Renal cortical epithelial cell (primary cell): ENCODE results near the gene OR51B6. TPM values are rescaled to one million over a fixed set of nuclear protein-coding genes. Genes with fewer than 3 reads are reported as not detected.
"Not testable (repeated sequence)": the region's sequence is repeated elsewhere in the genome, so short reads cannot be mapped to it uniquely, and the experiment has no call there.

Experiments
- DNase-seq: peaks from one replicate; pipeline ENCODE4 v3.0.0-alpha.2; 2011; ENCODE audit warnings: low read depth
- total RNA-seq: library from RNA; depleted of rRNA; stranded (reverse); fragments of >200 nt; gene quantifications from 2 replicates; pipeline ENCODE4 v1.2.3, GENCODE V29; 2014

The OR51B6 gene, protein sequence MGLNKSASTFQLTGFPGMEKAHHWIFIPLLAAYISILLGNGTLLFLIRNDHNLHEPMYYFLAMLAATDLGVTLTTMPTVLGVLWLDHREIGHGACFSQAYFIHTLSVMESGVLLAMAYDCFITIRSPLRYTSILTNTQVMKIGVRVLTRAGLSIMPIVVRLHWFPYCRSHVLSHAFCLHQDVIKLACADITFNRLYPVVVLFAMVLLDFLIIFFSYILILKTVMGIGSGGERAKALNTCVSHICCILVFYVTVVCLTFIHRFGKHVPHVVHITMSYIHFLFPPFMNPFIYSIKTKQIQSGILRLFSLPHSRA
- not detected in 2 replicates for total RNA-seq

DNA sequence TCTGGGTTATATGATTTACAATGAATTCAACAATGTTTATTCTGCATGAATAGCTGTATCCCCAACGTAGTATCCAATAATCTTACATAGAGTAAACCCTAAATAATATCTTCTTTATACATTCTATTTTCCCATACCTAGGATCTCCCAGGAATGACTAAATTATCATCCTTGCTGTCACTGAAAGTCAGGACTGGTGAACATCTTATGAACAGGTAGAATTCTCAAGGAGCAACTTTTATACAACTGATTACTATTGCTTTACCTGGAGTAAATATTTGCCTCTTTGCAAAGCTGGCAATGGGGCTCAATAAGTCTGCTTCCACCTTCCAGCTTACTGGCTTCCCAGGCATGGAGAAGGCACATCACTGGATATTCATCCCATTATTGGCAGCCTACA, at the start of gene OR51B6:
OR51B6 (plus strand) TSS at position 301 of the 400 bp plus-strand sequence; CDS start at position 301, 0 bp downstream.
- DNase-seq, result no peak

DNA sequence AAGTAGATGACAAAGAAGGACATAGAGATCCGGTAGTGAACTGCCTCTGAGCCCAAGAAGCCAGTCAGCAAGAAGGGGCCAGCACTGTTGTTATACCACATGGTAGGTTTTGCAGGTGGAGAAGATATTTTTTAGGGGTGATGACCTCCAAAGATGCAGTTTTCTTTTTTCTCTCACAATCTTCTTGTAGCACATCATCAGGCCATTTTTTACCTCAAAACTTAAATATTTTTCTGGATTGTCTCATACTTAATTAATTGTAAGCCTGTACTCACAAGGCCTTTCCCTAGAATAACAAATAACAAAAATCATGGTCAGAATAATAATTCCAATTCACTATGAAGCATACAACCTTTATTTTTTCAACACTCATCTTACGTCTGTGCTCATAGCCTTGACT, 49.5 kb upstream of the OR51B6 start, which contains the start of gene OR51B4:
OR51B4 (minus strand) TSS at position 101 of the 400 bp plus-strand sequence; CDS start at position 101, 0 bp downstream.
- DNase-seq, result no peak

DNA sequence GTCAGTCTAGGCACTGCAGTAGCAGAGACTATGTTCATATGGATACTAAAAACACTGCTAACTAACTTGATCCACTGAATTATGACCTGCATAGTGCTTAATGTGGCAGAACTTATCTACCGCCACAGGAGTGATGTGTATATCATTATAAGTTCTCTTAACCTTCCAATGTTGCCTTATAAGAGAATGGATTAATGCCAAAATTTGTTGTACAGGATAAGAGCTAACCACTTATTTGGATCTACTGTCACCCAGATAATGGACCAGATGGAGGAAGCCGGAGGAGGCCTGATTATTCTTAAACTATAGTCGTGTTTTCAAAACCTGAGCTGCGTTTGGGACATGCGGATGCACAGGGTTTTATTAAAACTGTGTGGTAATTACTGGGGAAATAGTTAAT, 47.7 kb upstream of the OR51B6 start:
- DNase-seq, result no peak

DNA sequence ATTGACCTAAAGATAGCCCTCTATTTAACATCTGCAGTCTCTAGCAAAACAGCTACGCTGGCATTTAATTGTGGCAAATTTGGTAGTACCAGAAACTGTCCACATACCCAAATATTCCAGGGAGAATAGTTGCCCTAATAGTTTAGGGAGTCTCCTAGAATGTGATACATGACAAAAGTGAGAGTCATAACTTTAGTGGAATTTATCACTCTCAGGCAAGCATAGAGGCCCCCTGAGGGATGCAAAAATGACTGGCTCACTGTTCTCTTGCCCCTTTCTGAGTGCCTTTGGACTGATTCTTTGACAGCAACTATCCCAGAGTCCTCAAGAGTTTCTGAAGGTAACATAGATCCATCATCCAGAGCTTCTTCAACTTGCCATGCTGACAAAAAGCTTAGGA, 47.3 kb upstream of the OR51B6 start:
- no peak for DNase-seq

DNA sequence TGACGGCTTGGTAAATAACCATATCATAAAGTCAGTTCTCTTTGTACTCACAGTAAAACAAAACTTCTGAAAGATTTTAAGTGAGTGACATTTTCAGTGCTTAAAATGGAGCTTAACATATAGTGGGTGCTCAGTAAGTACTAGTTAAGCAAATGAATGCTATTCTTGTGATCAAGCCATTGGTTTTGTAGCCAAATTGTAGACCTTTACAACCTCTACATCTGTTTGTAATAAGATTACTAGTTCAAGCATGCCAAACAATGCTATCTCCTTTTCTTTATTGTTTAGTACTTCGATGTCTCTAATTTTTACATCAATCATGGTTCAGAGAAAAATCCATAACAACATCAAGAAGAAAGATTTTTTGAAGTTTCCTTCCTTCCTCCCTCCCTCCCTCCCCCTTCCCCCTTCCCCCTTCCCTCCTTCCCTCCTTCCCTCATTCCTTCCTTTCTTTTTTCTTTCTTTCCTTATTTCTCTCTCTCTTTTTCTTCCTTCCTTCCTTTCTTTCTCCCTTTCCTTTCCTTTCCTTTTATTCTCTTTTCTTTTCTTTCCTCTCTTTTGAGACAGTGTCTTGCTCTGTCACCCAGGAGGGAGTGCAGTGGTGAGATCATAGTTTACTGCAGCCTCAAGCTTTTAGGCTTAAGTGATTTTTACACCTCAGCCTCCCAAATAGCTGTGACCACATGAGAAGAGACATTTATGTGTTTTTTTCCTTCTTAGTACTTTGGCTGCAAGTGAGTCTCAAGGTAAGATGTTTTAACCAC, 43.9 kb upstream of the OR51B6 start:
- DNase-seq, result no peak

DNA sequence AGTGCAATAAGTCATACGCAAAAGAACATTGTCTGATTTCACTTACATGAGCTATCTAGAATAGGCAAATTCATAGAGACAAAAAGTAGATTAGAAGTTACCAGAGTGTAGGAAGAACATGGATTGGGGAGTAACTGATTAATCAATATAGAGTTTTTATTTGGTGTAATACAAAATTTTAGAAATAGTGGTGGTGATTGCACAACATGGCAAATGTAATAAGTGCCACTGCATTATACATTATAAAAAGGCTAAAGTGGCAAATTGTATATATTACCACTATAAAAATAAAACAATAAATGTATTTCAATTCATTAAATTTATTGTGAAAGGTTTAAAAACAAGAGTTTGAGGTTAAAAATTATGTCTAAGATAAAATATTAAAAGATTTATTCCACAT, 40.9 kb upstream of the OR51B6 start:
- no peak for DNase-seq

DNA sequence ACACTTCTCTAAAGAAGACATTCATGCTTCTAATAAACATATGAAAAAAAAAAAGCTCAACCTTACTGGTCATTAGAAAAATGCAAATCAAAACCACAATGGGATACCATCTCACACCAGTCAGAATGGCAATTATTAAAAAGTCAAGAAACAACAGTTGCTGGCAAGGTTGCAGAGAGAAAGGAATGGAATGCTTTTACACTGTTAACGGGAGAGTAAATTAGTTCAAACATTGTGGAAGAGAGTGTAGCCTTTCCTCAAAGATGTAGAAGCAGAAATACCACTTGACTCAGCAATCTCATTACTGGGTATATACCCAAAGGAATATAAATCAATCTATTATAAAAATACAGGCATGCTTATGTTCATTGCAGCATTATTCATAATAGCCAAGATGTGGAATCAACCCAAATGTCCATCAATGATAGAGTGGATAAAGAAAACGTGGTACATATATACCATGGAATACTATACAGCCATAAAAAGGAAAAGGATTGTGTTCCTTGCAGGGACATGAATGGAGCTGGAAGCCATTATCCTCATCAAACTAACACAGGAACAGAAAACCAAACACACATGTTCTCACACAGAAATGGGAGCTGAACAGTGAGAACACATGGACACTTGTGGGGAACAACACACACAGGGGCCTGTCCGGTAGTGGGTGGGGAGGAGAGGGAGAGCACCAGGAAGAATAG, 37.8 kb upstream of the OR51B6 start:
- not testable (repeated sequence) for DNase-seq

DNA sequence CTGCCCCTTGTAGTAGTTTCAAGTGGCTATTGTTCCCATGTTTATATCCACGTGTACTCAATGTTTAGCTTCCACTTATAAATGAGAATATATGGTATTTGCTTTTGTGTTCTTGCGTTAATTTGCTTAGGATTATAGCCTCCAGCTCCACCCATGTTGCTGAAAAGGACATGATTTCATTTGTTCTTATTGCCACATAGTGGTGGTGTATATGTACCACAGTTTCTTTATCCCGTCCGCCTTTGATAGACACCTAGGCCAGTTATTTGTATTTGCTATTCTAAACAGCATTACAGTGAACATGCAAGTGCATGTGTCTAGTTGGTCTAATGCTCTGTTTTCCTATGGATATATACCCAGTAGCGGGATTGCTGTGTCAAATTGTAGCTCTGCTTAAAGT, 34.0 kb upstream of the OR51B6 start:
- no peak for DNase-seq

DNA sequence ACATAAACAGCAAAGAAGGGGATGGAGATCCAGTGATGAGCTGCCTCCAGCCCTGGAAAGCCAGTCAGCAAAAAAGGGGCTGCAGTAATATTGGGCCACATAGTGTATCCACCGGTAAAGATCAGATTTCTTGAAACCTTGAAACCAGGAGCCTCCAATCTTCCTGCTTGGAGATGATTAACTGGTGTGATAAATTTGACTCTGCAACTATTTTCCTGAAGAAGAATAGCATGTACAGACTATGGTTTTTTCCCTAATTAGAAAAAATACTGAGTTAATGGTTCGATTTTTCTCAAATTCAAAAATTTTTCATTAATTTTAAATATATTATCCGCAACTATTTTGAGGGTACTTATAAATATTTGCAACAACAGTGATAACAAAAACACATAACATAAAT, 27.1 kb upstream of the OR51B6 start, which contains the start of gene OR51B2:
OR51B2 (minus strand) TSS at position 101 of the 400 bp plus-strand sequence; CDS start at position 101, 0 bp downstream.
- no peak for DNase-seq

DNA sequence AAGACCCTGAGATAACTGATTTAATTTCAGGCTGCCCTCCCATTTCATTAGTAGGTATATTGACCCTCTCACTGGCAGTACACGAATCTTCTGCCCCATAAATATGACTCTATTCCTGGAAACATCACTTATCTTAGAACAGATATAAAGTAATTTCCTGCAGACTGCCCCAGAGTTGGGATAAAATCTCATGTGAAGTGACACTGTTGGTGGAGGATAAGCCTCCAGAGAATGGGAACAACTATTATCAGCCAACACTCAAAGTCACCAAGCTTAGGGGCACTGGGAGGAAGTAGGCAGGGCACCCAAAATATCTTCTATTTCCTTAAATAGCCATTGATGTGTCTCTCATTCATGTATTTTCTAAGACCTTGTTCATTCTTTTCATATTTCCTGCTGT, 16.1 kb upstream of the OR51B6 start:
- no peak for DNase-seq

DNA sequence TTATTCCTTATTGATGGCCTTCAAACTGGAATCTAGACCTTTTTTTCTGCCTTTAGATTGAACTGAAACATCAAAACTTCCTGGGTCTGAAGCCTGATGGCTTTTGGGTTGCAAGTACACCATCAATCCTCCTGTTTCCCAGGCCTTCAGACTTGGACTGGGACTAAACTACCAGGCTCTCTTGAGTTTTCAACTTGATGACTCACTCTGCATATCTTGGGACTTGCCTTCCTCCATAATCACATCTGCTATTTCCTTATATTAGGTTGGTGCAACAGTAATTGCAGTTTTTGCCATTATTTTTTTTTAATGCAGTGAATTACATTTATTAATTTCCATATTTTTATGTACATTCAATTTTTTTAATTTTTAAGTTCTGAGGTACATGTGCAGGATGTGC, 15.0 kb upstream of the OR51B6 start:
- DNase-seq, result no peak

DNA sequence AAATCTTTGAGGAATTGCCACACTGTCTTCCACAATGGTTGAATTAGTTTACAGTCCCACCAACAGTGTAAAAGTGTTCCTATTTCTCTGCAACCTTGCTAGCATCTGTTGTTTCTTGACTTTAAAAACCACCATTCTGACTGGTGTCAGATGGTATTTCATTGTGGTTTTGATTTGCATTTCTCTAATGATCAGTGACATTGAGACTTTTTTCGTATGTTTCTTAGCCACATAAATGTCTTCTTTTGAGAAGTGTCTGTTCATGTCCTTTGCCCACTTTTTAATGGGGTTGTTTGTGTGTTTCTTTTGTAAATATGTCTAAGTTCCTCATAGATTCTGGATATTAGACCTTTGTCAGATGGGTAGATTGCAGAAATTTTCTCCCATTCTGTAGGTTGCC, 14.1 kb upstream of the OR51B6 start:
- not testable (repeated sequence) for DNase-seq

DNA sequence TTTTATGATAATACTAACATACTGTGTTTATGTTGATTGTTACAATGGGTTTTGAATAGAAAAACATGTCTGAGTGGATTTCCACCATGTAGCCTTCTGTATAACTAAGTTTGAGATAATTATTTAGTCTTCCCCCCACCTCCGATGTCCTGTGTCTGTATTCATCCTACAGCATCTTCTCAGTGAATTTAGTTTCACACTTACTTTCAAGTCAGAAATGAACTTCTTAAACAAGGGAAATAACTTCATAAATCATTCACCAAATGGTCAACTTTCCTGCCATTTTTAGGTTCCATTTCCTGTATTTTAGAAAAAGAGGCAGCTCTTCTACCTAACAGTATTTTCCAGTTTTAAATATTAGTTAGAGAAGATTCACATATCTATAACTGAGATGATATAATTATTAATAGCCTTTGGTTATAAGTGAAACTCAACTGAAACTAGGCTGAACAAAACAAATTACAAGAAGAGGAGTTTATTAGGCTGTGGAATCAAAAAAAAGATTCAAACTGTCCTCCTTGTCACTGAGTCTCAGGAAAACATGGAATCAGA, 11.5 kb upstream of the OR51B6 start:
- DNase-seq, result no peak

DNA sequence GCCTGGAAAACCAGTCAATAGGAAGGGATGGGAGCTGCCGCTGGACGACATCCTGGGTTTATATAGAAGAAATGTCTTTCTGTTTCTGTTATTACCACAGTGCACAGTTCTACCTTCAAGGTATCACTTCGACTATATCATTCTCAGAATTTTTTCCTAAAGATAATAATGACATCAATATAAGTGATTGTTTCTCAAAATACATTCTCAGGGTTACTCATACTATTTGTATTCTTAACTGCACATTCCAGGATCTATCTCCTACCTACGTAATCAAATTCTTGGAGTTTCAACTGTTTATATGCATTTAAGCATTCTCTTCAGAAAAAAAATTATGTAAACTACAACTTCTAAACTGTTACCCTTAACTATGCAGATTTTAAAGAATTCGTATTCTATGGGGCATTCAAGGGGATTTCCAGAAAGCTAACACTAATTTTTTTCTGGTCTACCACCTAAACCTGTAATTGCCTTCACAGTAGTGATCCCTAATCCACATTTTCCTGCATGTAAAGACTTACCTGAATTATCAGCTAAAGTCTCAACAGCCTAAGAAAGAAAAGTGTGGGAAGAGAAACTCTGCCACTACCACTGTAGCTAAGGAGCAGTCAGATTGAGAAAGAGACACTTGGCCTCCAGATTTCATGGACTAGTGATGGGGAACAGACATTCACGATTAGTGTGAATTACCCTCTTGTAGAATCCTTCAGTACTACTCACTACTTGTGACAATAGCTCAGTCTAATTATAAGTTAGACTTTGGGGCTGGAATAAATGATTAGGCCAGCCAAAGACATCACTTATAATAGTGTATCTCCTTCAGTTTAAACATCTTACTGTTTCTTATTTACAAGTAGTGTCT, 7.6 kb upstream of the OR51B6 start, which contains the start of gene OR51B5:
OR51B5 (minus strand) TSS at position 51 of the 862 bp plus-strand sequence; CDS start at position 51, 0 bp downstream.
- no peak for DNase-seq

DNA sequence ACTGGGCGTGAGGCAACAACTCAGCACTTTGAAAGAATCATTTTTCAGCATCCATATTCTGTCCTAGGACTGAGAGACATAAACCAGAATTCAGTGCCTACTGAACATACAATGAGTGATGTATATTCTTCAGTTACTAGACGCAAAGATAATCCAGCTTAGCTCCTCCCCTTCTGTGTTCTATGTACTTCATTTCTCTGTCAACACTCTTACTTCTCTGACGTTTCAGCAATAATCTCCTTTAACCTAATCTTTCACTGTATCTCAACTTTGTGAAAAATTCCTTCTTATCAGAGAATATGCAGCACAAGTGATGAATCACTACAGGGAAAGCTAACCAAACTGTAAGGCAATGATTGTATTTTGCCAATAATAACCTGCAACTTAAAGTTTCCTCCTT, 5.5 kb upstream of the OR51B6 start:
- DNase-seq, result no peak

DNA sequence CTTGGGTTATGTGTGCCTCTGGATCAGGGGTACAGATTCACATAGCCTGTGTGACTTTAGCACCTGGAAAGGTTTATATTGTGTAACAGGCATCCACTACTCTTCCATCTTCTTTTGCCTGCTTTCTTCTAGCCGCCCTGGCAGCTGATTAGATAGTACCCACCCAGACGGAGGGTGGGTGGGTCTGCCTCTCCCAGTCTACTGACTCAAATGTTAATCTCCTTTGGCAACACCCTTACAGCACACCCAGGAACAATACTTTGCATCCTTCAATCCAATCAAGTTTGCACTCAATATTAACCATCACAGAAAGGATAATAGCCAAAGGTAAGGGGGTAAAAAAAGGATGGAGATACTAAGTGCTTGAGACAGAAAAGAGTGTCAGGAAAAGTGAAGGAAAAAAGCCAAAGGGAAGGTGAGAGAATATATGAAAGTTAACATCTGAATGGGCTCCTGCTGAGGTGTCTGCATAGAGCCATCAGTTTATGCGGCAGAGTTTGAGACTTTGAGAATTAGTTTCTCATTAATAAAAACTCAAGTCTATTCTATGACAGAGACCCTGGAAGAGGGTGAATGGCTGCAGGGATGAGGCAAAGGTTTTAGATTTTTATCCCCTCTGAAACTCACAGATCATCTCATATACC, 2.6 kb upstream of the OR51B6 start:
- DNase-seq, result no peak

DNA sequence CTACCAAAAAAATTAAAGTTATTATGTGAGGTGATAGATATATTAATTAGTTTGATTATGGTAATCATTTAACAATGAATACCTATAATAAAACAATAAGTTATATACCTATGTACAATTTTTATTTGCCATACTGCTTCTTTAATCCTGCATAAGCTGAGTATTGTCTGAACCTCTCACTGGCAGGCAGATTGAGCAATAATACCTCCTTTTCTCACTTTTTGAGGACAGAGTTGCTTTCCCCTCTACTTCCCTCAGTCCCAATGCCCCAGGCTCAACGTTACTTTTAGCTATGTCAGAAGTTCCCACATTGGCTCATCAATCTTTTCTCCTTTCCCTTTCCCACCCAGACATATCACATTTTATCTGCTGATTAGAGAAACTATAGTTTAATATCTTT, 1.8 kb upstream of the OR51B6 start:
- no peak for DNase-seq

DNA sequence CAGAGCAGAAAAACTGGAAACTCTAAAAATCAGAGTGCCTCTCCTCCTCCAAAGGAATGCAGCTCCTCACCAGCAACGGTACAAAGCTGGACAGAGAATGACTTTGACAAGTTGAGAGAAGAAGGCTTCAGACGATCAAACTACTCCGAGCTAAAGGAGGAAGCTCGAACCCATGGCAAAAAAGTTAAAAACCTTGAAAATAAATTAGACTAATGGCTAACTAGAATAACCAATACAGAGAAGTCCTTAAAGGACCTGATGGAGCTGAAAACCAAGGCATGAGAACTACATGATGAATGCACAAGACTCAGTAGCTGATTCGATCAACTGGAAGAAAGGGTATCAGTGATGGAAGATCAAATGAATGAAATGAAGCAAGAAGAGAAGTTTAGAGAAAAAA, 4.7 kb downstream of the OR51B6 start:
- DNase-seq, result not testable (repeated sequence)

DNA sequence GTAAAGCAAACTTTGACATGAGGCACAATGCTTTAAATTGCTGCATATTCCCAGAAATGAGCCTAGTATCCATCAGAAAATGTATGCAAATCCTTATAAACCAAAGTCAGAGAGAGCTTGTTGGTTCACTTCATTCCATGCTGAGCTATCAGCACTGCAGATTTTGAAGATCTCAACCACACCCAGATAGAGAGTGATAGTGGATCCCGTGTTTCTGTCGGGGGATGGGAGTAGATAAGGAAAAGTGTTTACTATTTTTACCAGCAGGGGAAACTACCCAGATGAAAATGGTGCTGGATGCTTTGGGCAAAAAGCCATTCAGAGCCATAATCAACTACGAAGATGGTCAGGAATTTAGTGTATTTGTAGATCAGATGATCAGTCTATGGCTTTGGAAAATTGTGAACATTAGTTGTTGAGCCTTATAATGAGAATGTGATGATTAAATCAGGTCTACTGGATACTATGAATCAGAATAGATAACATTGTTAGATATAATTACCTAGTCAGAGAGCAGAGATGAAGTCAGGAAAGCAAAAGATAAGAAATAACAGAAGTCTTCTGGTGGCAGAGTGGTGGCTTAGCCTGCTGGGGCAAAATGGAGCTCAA, 10.8 kb downstream of the OR51B6 start:
- DNase-seq, result no peak

DNA sequence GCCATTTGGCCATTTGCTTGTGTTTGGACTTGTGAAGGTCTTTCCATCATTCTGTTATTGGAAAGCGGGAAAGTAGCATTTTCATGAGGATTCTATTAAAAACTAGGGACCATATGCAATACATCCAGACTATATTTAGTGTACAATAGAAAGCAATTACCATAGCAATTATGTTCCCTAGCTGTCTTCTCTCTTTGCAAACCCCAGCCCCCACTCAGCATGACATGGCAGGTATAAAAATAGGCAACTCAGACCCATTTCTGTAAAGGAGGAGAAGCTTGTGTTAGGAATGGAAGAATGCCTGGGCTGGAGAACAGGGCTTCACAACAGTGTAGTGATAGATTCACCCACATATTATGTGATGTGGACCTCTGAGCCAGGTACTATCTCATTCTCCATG, 12.4 kb downstream of the OR51B6 start:
- DNase-seq, result no peak
